DND-41 (cell line): ENCODE results near the gene RAB40AL.
A peak's percentile ranks its signal among the peaks of the same experiment; 100 is the strongest.

ENCODE experiments used
- EZH2 ChIP-seq: IDR thresholded peaks from 3 replicates; pipeline ENCODE4 v1.6.1; 2012; ENCODE audit warnings: borderline replicate concordance, low read depth, mild to moderate bottlenecking, moderate library complexity, low read length, inconsistent platforms; ENCODE audit not compliant: severe bottlenecking
- TF ChIP-seq, protein P1 (sequence below): IDR thresholded peaks from 2 replicates; pipeline ENCODE4 v1.5.1; 2012; ENCODE audit warnings: borderline replicate concordance, low read length, moderate library complexity, mild to moderate bottlenecking; ENCODE audit not compliant: poor library complexity, severe bottlenecking; ENCODE audit errors: extremely low read depth

DNA sequence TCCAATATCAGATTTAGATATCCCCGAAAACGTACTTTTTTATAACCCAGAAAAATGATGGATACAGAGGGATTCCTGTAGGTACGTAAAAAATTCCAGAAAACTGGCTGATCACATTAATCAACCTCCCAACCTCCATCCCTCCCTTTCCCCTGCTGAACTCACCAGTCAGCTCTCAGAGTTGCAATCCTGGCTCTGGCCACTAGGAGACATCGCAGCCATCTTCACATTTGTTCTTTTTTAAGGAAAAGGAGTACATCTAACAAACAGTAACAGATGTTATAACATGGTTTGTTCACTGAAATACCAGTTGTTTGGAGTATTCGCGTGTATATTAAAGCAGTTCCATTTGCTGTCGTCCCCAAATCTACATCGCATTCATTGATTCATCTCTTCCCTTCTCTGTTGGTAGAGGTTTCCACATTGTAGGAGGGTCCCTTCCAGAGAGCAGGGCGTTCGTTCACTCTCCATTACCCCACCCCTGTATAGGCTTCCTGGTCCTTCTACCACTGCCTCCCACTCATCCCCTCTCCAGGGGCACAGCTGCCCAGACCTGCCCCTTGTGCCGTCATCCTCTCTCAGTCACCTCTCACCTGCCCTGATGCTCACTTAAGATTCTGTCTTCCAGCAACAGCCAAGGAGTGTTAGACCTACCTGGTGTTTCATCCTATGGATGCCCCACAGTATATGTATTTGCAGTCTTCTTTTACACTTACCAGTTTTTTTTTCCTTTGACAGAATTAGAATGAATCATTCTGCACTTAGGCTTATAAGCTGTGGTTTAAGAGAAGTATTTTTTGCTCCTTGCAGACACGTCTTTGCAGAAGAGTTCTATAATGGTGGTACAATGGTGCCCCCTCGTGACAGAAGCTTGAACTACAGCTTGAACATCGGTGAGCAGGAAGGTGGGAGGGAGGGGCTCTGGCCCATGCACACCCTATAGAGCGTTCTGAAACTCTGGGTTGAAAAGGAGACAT is 36.8 kb upstream of the RAB40AL start:
- TF ChIP-seq, protein P1, sequence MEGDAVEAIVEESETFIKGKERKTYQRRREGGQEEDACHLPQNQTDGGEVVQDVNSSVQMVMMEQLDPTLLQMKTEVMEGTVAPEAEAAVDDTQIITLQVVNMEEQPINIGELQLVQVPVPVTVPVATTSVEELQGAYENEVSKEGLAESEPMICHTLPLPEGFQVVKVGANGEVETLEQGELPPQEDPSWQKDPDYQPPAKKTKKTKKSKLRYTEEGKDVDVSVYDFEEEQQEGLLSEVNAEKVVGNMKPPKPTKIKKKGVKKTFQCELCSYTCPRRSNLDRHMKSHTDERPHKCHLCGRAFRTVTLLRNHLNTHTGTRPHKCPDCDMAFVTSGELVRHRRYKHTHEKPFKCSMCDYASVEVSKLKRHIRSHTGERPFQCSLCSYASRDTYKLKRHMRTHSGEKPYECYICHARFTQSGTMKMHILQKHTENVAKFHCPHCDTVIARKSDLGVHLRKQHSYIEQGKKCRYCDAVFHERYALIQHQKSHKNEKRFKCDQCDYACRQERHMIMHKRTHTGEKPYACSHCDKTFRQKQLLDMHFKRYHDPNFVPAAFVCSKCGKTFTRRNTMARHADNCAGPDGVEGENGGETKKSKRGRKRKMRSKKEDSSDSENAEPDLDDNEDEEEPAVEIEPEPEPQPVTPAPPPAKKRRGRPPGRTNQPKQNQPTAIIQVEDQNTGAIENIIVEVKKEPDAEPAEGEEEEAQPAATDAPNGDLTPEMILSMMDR = peak; percentile 74
- TF ChIP-seq EZH2 = no peak
